LNCaP clone FGC (cell line): Measurements from ENCODE around the gene ST3GAL3.

ENCODE experiments used
- DNase-seq: peaks from one replicate; pipeline ENCODE4 v3.0.0-alpha.2; 2011; ENCODE audit warnings: low read depth
- H3K4me3 ChIP-seq: 2 replicates; pipeline ENCODE4 v1.5.1; 2011; ENCODE audit warnings: mild to moderate bottlenecking, low read depth, low read length, control low read depth
- CTCF ChIP-seq: IDR thresholded peaks from 2 replicates; pipeline ENCODE4 v1.5.1; 2012; ENCODE audit warnings: mild to moderate bottlenecking; ENCODE audit not compliant: control insufficient read depth, insufficient read depth; ENCODE audit errors: extremely low read depth

Gene ST3GAL3

GRCh38 chr1:43864111-43865045 lies 157.0 kb downstream of the ST3GAL3 start:
- no peak overlapping the region for H3K4me3 ChIP-seq
- no peak for DNase-seq
- TF ChIP-seq CTCF = no peak

- H3K4me3 ChIP-seq = no peak overlapping the region
- no peak for TF ChIP-seq CTCF
- DNase-seq = no peak
Measured at GRCh38 chr1:43866201-43866600, 158.9 kb downstream of the ST3GAL3 start.

GRCh38 chr1:43867976-43868740 lies 160.8 kb downstream of the ST3GAL3 start:
- H3K4me3 ChIP-seq = no peak overlapping the region
- no peak for TF ChIP-seq CTCF
- DNase-seq = no peak

- TF ChIP-seq CTCF = no peak
- no peak overlapping the region for H3K4me3 ChIP-seq
- DNase-seq = no peak
Measured at GRCh38 chr1:43868741-43869067, 161.4 kb downstream of the ST3GAL3 start.

GRCh38 chr1:43870306-43870705 lies 163.0 kb downstream of the ST3GAL3 start:
- DNase-seq = no peak
- TF ChIP-seq CTCF = no peak
- H3K4me3 ChIP-seq = no peak overlapping the region

- H3K4me3 ChIP-seq = no peak overlapping the region
- DNase-seq = no peak
- TF ChIP-seq CTCF = no peak
Measured at GRCh38 chr1:43871181-43871910, 164.0 kb downstream of the ST3GAL3 start.
